Measurements from ENCODE around the gene RPS27A.
"Not testable (repeated sequence)": the region's sequence is repeated elsewhere in the genome, so short reads cannot be mapped to it uniquely, and the experiment has no call there.

The RPS27A gene

DNA sequence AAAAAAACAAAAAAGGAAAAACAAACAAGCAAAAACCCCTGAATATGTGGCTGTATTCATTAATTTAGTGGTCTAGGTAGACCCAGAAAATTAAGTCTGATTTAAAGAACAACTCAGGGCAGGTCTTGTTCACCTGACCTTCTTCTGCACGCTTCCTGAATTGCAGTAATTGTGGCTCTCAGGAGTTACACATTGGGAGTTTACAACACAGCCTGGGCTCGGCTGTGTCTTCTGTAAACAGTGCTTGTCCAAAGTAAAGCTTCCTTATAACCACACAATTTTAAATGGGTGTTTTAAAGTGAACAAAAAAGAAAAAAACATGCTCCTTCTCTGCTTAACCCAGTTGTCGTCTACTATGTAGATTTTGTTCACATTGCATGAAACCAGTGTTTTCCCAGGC lies 44.8 kb downstream of the RPS27A start:
- no CpG with 5 or more reads among the region's 3 CpGs for WGBS (ENCODE audit: extremely low coverage, insufficient coverage, low lambda C conversion rate)
- no peak overlapping the region for H2BK120ac ChIP-seq (ENCODE audit: low read depth, low read length)
- no peaks in the 10 kb centered on the region for H3K79me1 ChIP-seq (ENCODE audit: low read length)
- no peak overlapping the region for H3K56ac ChIP-seq (ENCODE audit: low read length)
- H4K5ac ChIP-seq (ENCODE audit: low read length), result no peak overlapping the region
- H3K4me3 ChIP-seq (ENCODE audit: low read length), result no peak overlapping the region
- no peak overlapping the region for H2AK5ac ChIP-seq (ENCODE audit: low read length)
- H3K27me3 ChIP-seq (ENCODE audit: insufficient read depth, low read length, poor library complexity), result no peaks in the 10 kb centered on the region
- no peak overlapping the region for H3K9ac ChIP-seq (ENCODE audit: low read length)
- no peak overlapping the region for H2BK5ac ChIP-seq (ENCODE audit: low read length)
- no peak overlapping the region for H3K23ac ChIP-seq (ENCODE audit: low read length)
- DNase-seq, result no peak
- no peaks in the 10 kb centered on the region for H3K79me2 ChIP-seq (ENCODE audit: control insufficient read depth, insufficient read depth, low read length)
- H3K4me2 ChIP-seq (ENCODE audit: low read length), result no peak overlapping the region
- H3K27ac ChIP-seq (ENCODE audit: low read depth, low read length), result no peak overlapping the region
- no peak overlapping the region for H4K8ac ChIP-seq (ENCODE audit: low read depth, low read length)
- no peak overlapping the region for H3K4ac ChIP-seq (ENCODE audit: low read depth, low read length)
- H3K36me3 ChIP-seq (ENCODE audit: control insufficient read depth, insufficient read depth, low read length), result no peaks in the 10 kb centered on the region
- H3K18ac ChIP-seq (ENCODE audit: low read length), result no peak overlapping the region
- H3K4me1 ChIP-seq (ENCODE audit: control insufficient read depth, low read depth, low read length), result peaks cover 3% of the 10 kb centered on the region
- H2BK15ac ChIP-seq (replicated peaks; ENCODE audit: low read depth), result no peak overlapping the region

DNA sequence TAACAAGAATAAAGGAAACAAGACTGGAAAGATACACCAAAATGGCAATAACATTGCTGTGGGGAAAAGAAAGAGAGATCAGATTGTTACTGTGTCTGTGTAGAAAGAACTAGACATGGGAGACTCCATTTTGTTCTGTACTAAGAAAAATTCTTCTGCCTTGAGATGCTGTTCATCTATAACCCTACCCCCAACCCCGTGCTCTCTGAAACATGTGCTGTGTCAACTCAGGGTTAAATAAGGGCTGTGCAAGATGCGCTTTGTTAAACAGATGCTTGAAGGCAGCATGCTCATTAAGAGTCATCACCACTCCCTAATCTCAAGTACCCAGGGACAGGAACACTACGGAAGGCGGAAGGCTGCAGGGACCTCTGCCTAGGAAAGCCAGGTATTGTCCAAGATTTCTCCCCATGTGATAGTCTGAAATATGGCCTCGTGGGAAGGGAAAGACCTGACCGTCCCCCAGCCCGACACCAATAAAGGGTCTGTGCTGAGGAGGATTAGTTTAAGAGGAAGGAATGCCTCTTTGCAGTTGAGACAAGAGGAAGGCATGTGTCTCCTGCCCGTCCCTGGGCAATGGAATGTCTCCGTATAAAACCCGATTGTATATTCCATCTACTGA lies 46.8 kb downstream of the RPS27A start:
- not testable (repeated sequence) for H2BK120ac ChIP-seq (ENCODE audit: low read depth, low read length); H3K27me3 ChIP-seq (ENCODE audit: insufficient read depth, low read length, poor library complexity); H3K18ac ChIP-seq (ENCODE audit: low read length); H3K23ac ChIP-seq (ENCODE audit: low read length); H2BK5ac ChIP-seq (ENCODE audit: low read length); H4K8ac ChIP-seq (ENCODE audit: low read depth, low read length); H3K4me3 ChIP-seq (ENCODE audit: low read length); H3K4me1 ChIP-seq (ENCODE audit: control insufficient read depth, low read depth, low read length); H2AK5ac ChIP-seq (ENCODE audit: low read length); H3K36me3 ChIP-seq (ENCODE audit: control insufficient read depth, insufficient read depth, low read length); H4K5ac ChIP-seq (ENCODE audit: low read length); H2BK15ac ChIP-seq (replicated peaks; ENCODE audit: low read depth); H3K27ac ChIP-seq (ENCODE audit: low read depth, low read length); H3K4me2 ChIP-seq (ENCODE audit: low read length); H3K9ac ChIP-seq (ENCODE audit: low read length); H3K4ac ChIP-seq (ENCODE audit: low read depth, low read length); H3K79me2 ChIP-seq (ENCODE audit: control insufficient read depth, insufficient read depth, low read length); H3K79me1 ChIP-seq (ENCODE audit: low read length)
- H3K56ac ChIP-seq (ENCODE audit: low read length), result peak overlapping the region; percentile 40
- peak; percentile 78 for DNase-seq
- WGBS (ENCODE audit: extremely low coverage, insufficient coverage, low lambda C conversion rate), result no CpG with 5 or more reads among the region's 10 CpGs

DNA sequence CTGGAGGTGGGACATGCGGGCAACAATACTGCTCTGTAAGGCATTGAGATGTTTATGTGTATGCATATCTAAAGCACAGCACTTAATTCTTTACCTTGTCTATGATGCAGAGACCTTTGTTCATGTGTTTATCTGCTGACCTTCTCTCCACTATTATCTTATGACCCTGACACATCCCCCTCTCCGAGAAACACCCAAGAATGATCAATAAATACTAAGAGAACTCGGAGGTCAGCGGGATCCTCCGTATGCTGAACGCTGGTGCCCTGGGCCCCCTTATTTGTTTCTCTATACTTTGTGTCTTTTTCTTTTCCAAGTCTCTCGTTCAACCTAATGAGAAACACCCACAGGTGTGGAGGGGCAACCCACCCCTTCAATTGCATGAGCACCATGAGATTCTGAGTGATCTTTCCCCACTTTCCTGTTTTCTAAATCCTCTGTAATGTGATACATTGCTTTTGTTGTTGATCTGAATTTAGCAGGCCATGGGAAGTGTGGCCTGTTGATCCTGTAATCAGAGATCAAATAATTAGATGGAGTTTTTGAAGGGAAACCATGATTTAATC lies 47.5 kb downstream of the RPS27A start:
- DNase-seq, result peak; percentile 42
- H3K79me1 ChIP-seq (ENCODE audit: low read length); H3K4me1 ChIP-seq (ENCODE audit: control insufficient read depth, low read depth, low read length); H3K23ac ChIP-seq (ENCODE audit: low read length); H3K27me3 ChIP-seq (ENCODE audit: insufficient read depth, low read length, poor library complexity); H3K18ac ChIP-seq (ENCODE audit: low read length); H4K8ac ChIP-seq (ENCODE audit: low read depth, low read length); H3K4me2 ChIP-seq (ENCODE audit: low read length); H3K36me3 ChIP-seq (ENCODE audit: control insufficient read depth, insufficient read depth, low read length); H2BK5ac ChIP-seq (ENCODE audit: low read length); H2BK120ac ChIP-seq (ENCODE audit: low read depth, low read length); H3K4me3 ChIP-seq (ENCODE audit: low read length); H2AK5ac ChIP-seq (ENCODE audit: low read length); H3K79me2 ChIP-seq (ENCODE audit: control insufficient read depth, insufficient read depth, low read length); H4K5ac ChIP-seq (ENCODE audit: low read length): not testable (repeated sequence)
- no CpG with 5 or more reads among the region's 7 CpGs for WGBS (ENCODE audit: extremely low coverage, insufficient coverage, low lambda C conversion rate)
- peak overlapping the region; percentile 57 for H3K27ac ChIP-seq (ENCODE audit: low read depth, low read length)
- peak overlapping the region; percentile 4 for H3K4ac ChIP-seq (ENCODE audit: low read depth, low read length)
- peak overlapping the region; percentile 57 for H2BK15ac ChIP-seq (replicated peaks; ENCODE audit: low read depth)
- H3K9ac ChIP-seq (ENCODE audit: low read length), result peak overlapping the region; percentile 36
- H3K56ac ChIP-seq (ENCODE audit: low read length), result peak overlapping the region; percentile 74

DNA sequence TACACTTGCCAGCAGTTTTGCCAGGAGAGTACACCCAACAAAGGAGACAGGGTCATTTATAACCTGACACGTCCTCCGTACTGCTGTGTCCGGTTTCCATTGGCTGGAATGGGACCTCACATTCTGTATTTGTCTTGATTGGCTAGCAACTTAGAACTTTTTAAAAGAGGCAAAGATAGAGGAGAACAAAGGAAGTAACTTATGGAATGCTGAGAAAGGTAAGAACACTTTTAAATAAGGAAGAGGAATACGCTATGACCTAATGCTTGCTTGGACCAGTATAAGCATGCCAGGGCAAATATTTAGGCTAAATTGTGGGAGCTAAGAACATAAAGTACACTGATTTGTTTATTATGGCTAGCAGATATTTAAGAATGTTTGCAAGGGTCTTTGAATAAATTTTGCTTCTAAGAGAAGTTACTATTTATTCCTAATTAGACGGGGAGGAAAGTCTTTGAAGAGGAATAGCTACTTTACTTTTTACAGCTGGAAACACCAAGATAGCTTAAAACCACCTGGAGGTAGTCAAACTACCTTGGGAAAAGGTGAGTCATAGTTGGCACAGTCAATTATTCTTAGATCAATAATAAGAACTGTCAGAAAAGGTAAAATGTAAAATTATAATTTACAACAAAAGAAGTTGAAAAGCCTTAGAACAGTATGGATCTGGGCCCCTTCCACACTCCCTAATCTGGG lies 48.5 kb downstream of the RPS27A start:
- no CpG with 5 or more reads among the region's 5 CpGs for WGBS (ENCODE audit: extremely low coverage, insufficient coverage, low lambda C conversion rate)
- H3K27ac ChIP-seq (ENCODE audit: low read depth, low read length), result not testable (repeated sequence)

DNA sequence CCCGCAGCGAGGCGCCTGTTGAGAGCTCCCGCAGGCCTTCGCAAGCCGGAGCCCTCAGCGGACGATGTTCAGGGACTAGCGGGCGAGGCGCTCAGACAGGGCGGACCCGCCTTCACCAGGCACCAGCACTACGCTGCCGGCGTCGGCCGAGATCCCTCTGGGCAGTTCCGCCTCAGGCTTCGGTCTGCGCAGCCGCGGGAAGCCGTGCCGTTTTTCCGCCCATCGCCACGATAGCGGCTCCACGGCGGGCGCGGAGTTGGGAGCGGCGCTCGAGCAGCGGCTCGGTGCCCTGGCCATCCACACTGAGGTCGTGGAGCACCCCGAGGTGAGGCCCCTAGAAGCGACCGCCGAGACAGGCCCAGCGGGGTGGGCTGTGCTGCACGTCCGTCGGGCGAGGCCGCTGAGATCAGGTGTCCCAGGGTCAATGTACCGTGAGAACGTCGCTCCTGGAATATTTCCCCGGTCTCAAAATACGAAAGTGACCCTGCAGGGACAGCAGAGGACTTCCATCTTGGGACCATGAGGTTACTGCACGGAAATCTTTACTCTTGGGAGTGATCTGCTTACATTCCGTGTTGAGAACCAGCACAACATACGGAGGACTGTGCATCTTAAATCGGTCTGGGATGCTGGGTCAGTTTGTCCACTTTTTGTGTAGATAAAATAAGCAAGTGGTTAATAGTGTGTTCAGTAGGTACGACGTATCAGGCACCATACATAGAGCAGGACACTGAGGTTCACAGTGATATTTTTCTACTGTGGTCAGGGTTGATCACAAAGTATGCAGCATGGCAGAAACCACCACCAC lies 49.8 kb downstream of the RPS27A start:
- H3K27me3 ChIP-seq (ENCODE audit: insufficient read depth, low read length, poor library complexity), result no peaks in the 10 kb centered on the region
- H2BK15ac ChIP-seq (replicated peaks; ENCODE audit: low read depth), result no peak overlapping the region
- H3K79me2 ChIP-seq (ENCODE audit: control insufficient read depth, insufficient read depth, low read length), result no peaks in the 10 kb centered on the region
- no CpG with 5 or more reads among the region's 60 CpGs for WGBS (ENCODE audit: extremely low coverage, insufficient coverage, low lambda C conversion rate)
- H4K5ac ChIP-seq (ENCODE audit: low read length), result no peak overlapping the region
- peak overlapping the region; percentile 6 for H3K18ac ChIP-seq (ENCODE audit: low read length)
- no peak overlapping the region for H3K27ac ChIP-seq (ENCODE audit: low read depth, low read length)
- no peaks in the 10 kb centered on the region for H3K79me1 ChIP-seq (ENCODE audit: low read length)
- no peak overlapping the region for H4K8ac ChIP-seq (ENCODE audit: low read depth, low read length)
- H3K23ac ChIP-seq (ENCODE audit: low read length), result no peak overlapping the region
- peak overlapping the region; percentile 5 for H3K4ac ChIP-seq (ENCODE audit: low read depth, low read length)
- no peaks in the 10 kb centered on the region for H3K36me3 ChIP-seq (ENCODE audit: control insufficient read depth, insufficient read depth, low read length)
- peak overlapping the region; percentile 89 for H3K56ac ChIP-seq (ENCODE audit: low read length)
- no peak overlapping the region for H2BK120ac ChIP-seq (ENCODE audit: low read depth, low read length)
- peak overlapping the region; percentile 6 for H3K4me3 ChIP-seq (ENCODE audit: low read length)
- peak overlapping the region; percentile 24 for H3K4me2 ChIP-seq (ENCODE audit: low read length)
- H2BK5ac ChIP-seq (ENCODE audit: low read length), result no peak overlapping the region
- peaks cover 3% of the 10 kb centered on the region for H3K4me1 ChIP-seq (ENCODE audit: control insufficient read depth, low read depth, low read length)
- peak overlapping the region; percentile 72 for H3K9ac ChIP-seq (ENCODE audit: low read length)
- peak; percentile 89 for DNase-seq
- H2AK5ac ChIP-seq (ENCODE audit: low read length), result no peak overlapping the region

More for the DNA sequence above, 48.5 kb downstream of the RPS27A start:
- H4K5ac ChIP-seq (ENCODE audit: low read length); H3K4me2 ChIP-seq (ENCODE audit: low read length); H3K36me3 ChIP-seq (ENCODE audit: control insufficient read depth, insufficient read depth, low read length); H3K79me1 ChIP-seq (ENCODE audit: low read length); H3K9ac ChIP-seq (ENCODE audit: low read length); H2AK5ac ChIP-seq (ENCODE audit: low read length); DNase-seq; H3K4me1 ChIP-seq (ENCODE audit: control insufficient read depth, low read depth, low read length); H3K23ac ChIP-seq (ENCODE audit: low read length); H3K18ac ChIP-seq (ENCODE audit: low read length); H2BK5ac ChIP-seq (ENCODE audit: low read length); H3K79me2 ChIP-seq (ENCODE audit: control insufficient read depth, insufficient read depth, low read length); H2BK15ac ChIP-seq (replicated peaks; ENCODE audit: low read depth); H4K8ac ChIP-seq (ENCODE audit: low read depth, low read length); H3K56ac ChIP-seq (ENCODE audit: low read length); H3K4ac ChIP-seq (ENCODE audit: low read depth, low read length); H2BK120ac ChIP-seq (ENCODE audit: low read depth, low read length); H3K27me3 ChIP-seq (ENCODE audit: insufficient read depth, low read length, poor library complexity); H3K4me3 ChIP-seq (ENCODE audit: low read length): not testable (repeated sequence)

All from mesendoderm (in vitro differentiated cells).